GM21423 (cell line): ENCODE results near the gene CENPN.
A peak's percentile ranks its signal among the peaks of the same experiment; 100 is the strongest.

ENCODE experiments used
- ATAC-seq: cut with Tn5 transposase; IDR thresholded peaks from one replicate; pipeline ENCODE4 v1.9.1; 2021; ENCODE audit warnings: mild to moderate bottlenecking, moderate library complexity; ENCODE audit not compliant: unreplicated experiment

The CENPN gene

DNA sequence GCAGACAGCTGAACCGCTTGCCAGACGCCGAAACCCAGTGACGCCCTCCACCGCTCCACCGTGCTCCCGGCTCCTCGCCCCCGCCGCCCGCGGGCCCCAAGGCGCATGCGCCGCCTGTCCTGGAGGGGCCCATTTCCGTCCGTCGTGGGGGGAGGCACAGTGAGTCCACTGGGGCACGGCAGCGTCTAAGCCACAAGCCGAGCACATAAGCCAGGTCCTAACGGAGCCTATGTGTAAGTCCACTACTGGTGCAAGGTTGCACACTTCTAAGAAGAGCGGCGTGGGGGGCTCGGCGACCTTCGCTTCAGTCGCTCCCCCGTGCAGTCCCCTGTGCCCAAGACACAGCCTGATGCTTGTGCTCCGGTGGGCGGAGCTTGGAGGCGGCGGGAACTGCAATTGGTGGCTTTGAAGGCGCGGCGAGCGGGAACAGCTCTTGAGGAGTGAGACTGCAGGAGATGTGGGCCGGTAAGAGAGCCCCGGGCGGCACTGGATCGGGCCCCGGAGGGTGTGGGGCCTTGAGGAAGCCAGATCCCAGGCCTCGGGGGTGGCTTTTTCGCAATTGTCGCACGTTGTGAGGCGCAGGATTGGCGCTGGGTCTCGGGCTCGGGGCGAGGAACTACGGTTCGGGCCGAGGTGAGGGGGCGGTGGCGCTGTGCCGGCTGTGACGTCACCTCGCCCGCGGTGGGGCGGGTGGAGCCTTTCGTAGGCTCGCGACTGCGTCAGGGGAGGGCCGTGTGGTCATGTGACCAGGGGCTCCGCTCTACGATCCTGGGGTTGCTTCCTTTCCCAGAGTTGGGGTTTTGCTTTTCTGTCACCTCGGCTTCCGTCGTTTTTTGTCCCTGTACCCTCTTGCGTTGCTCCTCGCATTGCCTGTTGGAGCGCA lies at the start of gene CENPN, which contains the start of gene CMC2:
TSS of gene CENPN (plus strand) at position 402 of the 883 bp plus-strand sequence. CDS start 4,726 bp downstream, outside the sequence.
TSS of gene CMC2 (minus strand) at position 73 of the 883 bp plus-strand sequence. CDS start 9,491 bp downstream, outside the sequence.
- peak; percentile 80 for ATAC-seq

- no peak for ATAC-seq
Observed at GRCh38 chr16:80958284-80958683, 48.7 kb upstream of the CENPN start.

DNA sequence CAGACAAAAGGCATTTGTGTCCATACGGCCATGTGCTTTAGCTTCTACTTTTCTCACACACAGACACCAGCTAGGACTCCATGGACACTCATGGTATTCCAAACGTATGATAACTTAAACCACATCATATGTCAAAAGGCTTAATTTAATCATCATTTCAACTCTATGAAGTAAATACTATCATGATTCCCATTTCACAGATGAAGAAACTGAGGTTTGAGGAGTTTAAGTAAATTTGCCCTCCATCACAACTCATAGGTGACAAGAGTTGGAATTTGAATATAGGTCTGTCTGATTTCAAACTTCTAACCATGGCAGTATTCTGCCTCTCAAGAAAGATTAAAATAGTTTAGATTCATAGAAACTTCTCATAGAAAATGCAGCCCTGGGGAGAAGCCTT lies 44.1 kb upstream of the CENPN start:
- no peak for ATAC-seq

DNA sequence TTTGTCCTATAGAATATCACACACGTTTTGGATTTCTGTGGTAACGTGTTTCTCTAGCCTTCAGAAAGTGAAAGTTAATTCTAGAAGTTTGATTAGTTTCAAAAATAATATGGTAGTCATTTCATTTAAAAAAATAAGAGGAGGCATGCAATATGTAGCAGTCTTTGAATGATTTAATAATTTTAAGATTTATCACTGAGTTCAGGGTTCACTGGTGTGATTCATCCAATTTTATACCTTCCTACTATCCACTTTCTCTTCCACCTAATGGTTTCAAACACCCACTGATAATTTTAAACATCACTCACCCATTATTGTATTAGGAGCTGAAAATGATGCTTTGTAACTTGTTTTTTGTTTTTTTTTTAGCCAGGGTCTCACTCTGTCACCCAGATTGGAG lies 42.7 kb upstream of the CENPN start:
- no peak for ATAC-seq

DNA sequence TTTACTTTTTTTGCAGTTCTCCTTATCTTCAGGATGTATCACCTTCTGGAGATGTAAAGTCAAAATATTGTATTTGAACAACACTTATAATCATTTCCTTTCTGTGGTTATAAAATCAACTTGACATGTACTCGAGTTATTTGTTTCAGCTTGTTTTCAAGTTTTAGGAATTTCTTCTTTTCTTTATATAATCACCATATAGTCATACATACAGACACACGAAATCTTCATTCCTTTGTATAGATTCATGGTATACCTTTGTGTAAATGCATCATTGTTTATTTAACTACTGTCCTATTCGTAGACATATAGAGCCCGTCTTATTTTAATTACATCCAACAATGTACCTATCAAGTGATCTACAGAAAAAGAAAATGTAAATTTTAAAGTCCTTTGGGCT lies 40.4 kb upstream of the CENPN start:
- no peak for ATAC-seq

- ATAC-seq, result no peak
Observed at GRCh38 chr16:80968386-80969113, 38.5 kb upstream of the CENPN start.

DNA sequence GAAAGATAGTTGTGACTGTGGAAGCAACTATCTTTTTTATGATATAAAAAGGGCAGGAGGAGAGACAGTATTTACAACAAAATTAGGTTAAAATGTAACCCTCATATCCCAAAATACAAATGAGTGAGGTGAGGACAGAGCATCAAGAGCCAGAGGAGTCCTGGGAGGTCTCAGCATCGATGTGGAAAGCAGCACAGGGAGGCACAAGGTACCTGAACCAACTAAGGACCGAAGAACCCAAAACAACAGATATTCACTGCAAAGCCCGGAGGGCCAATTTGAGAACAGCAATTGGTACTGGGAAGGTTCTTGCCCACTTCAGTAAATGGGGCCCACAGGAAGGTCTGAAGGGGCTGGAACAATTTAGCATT lies 37.9 kb upstream of the CENPN start:
- ATAC-seq, result no peak

- ATAC-seq, result peak; percentile 73
Observed at GRCh38 chr16:80971819-80972218, 35.2 kb upstream of the CENPN start.

GRCh38 chr16:80972611-80973010 lies 34.4 kb upstream of the CENPN start:
- ATAC-seq, result no peak

DNA sequence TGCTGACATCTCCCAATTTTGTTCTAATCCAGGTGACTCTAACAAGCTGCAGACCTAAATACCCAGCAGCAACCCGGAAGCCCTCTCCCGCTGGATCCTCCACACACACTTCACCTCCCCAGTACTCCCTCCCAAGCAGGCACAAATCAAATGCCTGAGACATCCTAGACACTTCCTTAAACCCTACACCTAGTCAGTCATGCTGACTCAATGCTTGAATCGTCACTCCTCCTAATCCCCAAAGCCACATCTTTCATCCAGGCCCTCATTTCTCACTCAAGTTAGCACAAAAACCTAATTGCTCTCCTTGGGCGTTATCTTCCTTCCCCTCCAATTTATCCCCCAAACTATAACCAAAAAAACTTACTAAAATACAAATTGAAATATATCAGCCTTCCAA lies 33.0 kb upstream of the CENPN start:
- ATAC-seq, result no peak

DNA sequence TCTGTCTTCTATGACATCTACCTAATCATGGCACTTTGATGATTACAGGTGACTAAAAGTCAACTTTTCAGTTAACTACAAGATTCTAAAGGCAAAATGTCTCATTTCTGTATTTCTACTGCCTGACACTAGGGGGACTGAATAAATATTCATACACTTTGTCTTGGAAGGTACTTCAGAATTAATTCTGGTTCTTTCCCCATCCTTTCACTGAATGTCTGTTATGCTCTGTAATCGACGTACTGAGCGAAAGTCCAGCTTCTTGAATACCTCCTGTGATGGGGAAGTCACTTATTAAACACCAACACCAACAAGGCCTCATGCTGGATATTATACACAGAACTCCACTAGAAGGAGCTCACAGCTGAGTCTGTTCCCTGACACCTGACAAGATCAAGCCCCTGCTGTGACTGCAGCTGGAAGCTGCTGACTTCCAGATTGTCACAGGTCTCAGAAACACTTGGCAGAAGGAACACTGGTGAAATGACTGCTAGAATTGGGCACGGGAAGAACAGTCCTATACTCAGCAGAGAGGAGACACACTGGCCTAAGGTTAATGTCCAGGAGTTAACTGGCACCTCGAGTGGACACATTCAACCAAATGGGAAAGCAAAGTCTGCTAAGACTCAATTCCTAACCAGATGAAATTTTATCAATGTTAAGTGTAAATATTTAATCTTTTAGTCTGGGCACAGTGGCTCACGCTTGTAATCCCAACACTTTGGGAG lies 32.2 kb upstream of the CENPN start:
- no peak for ATAC-seq

DNA sequence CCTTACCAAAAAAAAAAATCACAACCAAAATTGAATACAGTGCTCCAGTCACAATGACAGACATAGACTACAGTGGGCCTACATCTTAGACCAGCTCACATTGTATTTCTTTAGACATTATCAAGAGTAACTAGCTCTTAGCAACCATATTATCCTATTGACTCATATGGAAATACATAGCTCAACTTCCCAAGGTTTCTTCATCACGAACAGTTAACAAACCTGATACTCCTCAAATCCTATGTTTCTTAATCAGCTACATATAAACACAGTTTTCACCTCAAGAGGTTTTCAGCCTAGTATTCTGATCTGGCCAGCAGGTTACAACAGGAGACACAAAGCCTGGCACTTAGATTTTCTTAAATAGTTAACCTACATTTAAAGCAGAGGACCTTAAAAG lies 30.1 kb upstream of the CENPN start:
- ATAC-seq, result no peak

DNA sequence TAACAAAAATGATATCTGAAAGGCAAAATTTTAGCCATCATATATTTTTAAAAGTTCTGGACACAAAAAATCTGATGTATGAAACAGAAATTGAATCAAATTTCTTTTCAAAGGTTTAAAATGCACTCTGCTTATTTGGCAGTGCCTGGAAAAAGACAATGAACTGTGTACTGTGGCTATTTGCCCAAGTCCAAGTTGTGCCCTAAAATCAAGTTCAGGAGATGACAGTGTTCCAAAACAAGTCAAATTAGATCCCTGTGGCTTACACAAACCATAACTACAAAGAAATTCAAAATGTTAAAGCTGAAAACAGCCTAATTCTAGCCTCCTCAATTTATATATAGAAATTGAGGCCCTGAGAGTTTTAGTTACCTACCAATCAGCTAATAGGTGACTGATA lies 25.9 kb upstream of the CENPN start:
- no peak for ATAC-seq

DNA sequence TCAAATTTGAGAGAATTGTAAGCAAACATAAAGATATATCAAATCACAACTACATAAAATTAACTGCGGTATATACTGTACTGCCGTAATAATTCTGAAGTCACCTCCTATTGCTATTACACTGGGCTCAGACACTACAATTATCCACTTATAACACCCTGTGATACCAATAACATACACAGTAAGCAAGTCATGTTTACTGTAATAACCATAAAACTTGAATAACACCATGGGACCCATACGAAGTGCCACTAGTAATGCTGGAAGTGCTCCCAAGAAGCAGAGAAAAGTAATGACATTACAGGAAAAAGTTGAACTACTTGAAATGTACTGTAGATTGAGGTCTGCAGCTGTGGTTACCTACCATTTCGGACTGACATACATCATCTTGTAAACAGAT lies 24.4 kb upstream of the CENPN start:
- ATAC-seq, result no peak

- ATAC-seq, result no peak
Observed at GRCh38 chr16:80984124-80984892, 22.7 kb upstream of the CENPN start.

DNA sequence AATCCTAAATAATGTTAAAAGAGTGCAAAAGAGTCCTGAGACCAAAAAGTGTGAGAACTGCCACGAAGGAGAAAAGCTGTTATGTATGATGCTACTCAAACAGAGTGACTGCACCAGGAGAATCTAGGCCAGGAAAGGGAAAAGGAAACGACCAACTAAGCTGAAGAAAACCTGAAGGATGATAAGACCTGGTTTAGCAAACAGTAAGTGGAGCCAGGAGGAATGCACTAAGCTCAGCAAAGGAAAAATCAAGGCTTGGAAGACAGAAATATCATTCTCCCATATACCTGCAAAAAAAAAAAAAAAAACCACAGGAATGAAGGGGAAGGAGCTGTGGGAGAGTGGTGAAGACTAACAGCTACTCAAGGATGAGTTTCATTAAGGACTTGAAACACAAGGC lies 21.4 kb upstream of the CENPN start:
- no peak for ATAC-seq

DNA sequence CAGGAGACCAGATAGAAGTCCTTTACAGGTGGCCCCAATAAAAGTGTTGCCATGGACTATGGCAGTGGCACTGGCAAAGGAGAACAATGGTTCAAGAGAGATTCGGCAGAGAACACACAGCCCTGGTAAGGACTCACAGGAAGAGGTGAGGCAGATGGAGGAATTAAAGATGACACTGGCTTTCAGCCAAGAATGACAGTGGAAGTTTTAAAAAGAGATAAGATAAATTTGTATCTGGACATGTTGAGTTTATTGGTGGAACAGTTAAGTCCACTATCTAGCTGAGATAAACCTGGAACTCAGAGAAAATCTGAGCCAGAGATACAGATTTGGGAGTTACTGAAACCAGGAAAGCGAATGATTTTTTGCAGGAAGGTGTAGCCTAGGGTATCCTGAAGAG lies 20.5 kb upstream of the CENPN start:
- no peak for ATAC-seq

- ATAC-seq, result no peak
Observed at GRCh38 chr16:80988756-80989155, 18.3 kb upstream of the CENPN start.

DNA sequence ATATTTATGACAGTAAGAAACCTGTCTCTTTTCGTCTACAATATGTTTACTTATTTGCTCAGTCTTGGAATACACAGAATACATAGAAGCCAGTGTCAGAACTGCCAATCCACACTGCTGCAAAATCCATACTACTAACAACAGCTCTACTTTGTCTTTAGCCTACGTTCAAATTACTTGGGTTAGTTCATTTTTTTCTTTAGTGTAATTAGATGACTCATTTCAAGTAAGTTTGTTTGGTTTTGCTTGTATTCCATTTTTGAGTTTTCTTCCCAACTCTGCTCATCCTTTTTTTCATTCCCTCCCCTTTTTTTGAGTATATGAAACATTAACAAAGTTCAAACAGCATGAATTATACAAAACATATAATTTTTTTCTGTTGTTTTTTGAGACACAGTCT lies 17.2 kb upstream of the CENPN start:
- no peak for ATAC-seq

- ATAC-seq, result no peak
Observed at GRCh38 chr16:80990577-80990976, 16.4 kb upstream of the CENPN start.

DNA sequence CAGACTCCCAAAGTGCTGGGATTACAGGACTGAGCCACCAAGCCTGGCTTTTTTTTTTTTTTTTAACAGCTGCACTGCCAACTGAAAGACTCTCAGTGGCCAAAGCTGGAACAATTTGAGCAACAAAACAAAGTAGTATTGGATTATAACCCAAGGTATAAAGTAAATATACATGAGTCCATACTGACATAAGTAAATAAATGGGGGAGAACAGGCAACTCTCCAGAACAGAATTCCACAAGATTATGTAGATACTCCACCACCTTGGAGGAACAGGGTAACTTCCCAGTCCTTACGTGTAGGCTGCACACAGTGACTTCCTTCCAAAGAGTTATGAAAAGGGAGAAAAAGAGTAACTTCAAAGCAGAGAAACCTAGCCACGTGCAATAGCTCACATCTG lies 16.0 kb upstream of the CENPN start:
- no peak for ATAC-seq
